GM08714 (cell line): ENCODE measurements around the gene IGSF21.

Source experiments
- H3K4me3 ChIP-seq: fragments of 200-500 bp; sonication (Bioruptor generic); 2 replicates; pipeline ENCODE4 v1.5.1; 2014; ENCODE audit warnings: mild to moderate bottlenecking, low read length, inconsistent platforms
- ZNF274 ChIP-seq: IDR thresholded peaks from 2 replicates; pipeline ENCODE4 v1.6.1; 2012; ENCODE audit warnings: mild to moderate bottlenecking, low read depth, low read length

The IGSF21 gene

GRCh38 chr1:18238190-18238589, 130.6 kb downstream of the IGSF21 start:
- no peak for TF ChIP-seq ZNF274
- no peak overlapping the region for H3K4me3 ChIP-seq

- no peak overlapping the region for H3K4me3 ChIP-seq
- TF ChIP-seq ZNF274: no peak
These were observed 132.1 kb downstream of the IGSF21 start for GRCh38 chr1:18239671-18240070.

DNA sequence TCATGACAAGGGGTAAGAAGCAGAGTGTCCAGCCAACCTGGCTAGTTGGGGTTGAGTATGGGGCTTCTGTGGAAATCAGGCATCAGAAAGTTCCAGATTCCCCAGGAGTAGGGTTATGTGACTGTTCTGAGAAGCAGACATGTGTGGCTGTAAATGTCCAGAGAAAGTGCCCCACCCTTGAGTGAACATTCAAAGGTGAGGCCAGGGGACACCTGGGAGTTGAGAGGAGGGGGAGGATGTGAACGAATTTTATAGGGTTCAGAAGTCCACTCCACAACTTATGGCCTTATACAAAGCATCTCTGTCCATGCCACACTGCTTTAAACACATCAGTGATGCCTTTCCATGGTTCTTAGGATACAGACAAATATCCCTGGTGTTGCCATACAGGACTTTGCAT, 133.3 kb downstream of the IGSF21 start:
- no peak overlapping the region for H3K4me3 ChIP-seq
- no peak for TF ChIP-seq ZNF274

- H3K4me3 ChIP-seq: no peak overlapping the region
- TF ChIP-seq ZNF274: no peak
These were observed 134.3 kb downstream of the IGSF21 start for GRCh38 chr1:18241891-18242290.

- no peak for TF ChIP-seq ZNF274
These were observed 136.0 kb downstream of the IGSF21 start for GRCh38 chr1:18243503-18244175.

DNA sequence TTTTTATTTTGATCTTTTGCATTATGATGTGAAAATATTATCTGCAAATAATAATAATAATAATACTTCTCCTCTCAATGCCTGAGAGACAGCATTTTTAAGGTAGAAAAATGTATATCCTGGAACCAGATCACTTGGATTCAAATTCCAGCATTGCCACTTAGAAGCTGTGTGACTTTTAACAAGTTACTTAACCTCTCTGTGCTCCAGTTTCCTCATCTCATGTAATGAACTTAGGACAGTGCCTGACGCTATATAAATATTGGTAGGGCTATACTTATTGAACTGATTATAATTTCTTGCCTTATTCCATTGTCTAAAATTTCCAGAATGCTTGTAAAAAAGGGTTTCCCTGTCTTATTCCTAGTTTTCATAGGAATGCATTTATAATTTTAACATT, 137.2 kb downstream of the IGSF21 start:
- TF ChIP-seq ZNF274: no peak
- H3K4me3 ChIP-seq: no peak overlapping the region

More at GRCh38 chr1:18243503-18244175, 136.0 kb downstream of the IGSF21 start:
- H3K4me3 ChIP-seq: no peak overlapping the region

DNA sequence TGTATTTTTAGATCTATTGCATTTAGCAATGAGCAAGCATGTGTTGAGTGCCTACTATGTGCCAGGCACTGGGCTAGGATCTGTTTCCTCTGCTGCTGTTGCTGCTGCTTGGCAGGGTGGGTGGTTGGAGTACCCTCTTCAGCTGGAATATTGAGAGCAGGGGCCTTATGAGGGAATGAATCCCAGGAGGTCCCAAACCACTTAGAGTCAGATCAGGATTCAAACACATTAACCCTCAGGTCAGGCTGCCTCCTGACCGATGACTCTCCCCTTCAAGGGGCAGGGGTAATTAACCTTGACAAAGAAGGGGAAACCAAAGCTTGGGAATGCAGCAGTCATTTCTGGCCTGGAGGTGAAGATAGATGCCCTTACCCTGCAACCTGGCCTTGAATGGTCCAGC, 138.0 kb downstream of the IGSF21 start:
- H3K4me3 ChIP-seq: no peak overlapping the region
- TF ChIP-seq ZNF274: no peak

- no peak overlapping the region for H3K4me3 ChIP-seq
- TF ChIP-seq ZNF274: no peak
These were observed 138.9 kb downstream of the IGSF21 start for GRCh38 chr1:18246543-18246942.

DNA sequence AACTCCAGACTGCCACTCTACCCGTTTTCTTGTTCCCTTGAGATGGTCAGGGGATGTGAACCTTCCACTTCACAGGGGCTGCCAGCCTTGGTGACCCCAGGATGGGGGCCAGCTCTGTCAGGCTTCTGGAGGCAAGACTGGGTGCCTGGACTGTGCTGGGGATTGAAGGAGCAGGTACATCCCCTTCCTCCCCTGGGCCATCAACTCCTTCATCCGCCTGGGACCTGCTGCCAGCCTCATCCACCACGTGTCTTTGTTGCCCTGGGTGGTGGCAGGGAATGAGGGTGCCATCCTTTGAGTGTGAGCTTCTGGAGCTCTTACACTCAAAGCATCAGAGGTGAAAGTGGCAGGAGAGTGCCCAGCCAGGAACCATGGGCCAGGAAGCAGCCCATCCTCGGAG, 139.6 kb downstream of the IGSF21 start:
- H3K4me3 ChIP-seq: no peak overlapping the region
- no peak for TF ChIP-seq ZNF274

DNA sequence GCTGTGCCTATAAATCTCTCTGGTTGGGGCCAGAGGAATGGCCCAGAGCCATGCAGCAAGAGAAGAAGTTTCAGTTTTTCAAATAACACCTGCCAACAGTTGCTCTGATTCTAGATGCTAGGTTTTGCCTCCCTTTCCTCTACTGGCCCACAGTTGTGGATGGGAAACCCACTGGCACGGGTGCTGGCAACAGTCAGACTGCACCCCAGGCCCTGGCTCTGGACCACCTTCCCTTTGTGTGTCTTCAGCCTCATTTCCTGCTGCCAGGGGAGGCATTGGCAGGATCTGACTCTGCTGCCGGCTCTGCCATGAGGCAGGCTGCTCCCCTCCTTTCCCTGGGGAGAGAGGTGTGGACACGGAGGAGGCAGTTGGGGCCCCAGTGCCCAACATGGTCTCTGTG, 142.0 kb downstream of the IGSF21 start:
- H3K4me3 ChIP-seq: no peak overlapping the region
- no peak for TF ChIP-seq ZNF274

GRCh38 chr1:18253093-18253492, 145.5 kb downstream of the IGSF21 start:
- no peak overlapping the region for H3K4me3 ChIP-seq
- TF ChIP-seq ZNF274: no peak

DNA sequence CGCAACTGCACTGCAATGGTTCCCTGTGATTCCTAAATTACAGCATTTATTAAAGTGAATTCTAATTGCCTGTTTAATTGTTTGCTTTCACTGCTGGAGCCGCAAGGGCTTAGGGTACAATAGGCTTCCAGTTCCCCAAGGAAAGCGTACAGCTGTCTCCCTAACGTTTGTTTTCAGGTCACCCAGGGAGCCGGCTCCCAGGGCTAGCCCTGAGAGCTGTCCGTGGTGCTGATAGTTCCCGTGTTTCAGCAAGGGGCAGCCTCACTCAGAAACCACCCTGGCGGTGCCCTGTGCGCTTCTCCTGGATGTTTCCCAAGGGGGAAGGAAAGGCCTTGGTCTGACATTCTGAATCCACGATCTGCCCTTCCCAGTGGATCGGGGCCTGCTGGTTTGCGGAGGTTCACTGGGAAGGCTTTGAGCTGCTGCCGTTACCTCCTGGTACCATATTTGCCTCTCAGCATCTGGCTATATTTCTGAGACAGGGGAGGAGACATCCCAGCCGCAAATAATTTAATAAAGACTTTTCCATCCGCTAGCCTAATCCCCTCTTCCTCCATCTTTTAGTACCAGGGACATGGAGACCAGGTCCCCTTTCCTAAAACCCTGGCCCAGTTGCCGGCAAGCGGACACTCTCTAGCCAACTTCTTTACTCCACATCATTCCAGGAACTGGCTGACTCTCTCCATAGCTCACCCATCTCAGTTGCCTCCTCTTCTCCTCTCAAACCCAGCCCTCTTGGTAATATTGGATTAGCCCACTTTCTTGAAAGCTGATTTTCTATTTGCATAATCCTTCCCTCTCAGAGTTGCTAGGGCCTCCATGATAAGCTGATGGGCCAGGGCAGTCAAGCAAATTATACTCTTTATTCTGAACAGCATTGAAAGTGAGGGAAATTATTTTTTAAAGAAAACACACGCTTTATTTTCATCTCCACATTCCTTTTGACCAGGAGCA, 149.0 kb downstream of the IGSF21 start:
- TF ChIP-seq ZNF274: no peak
- H3K4me3 ChIP-seq: no peak overlapping the region

- TF ChIP-seq ZNF274: no peak
- H3K4me3 ChIP-seq: no peak overlapping the region
These were observed 150.2 kb downstream of the IGSF21 start for GRCh38 chr1:18257778-18258177.

DNA sequence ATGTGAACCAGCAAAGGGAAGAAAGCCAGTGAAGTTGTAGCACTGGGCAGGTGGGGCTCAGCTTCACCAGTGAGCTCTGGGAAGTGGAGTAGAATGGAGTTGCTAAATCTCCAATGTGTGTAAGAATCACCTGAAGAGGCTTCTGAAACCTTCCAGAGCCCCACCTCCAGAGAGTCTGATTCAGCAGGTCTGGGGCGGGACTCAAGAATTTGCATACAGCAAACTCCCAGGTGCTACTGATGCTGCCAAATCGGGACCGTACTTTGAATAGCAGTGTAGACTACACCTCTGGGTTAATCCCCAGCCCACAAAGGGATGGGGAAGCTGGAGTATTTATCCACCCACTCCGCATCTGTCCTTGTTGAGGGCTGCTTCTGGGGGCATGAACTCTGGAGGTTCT, 154.3 kb downstream of the IGSF21 start:
- H3K4me3 ChIP-seq: no peak overlapping the region
- TF ChIP-seq ZNF274: no peak

GRCh38 chr1:18262726-18263125, 155.1 kb downstream of the IGSF21 start:
- no peak for TF ChIP-seq ZNF274

More at GRCh38 chr1:18262726-18263125, 155.1 kb downstream of the IGSF21 start:
- no peak overlapping the region for H3K4me3 ChIP-seq
